HG03565 (cell line): ENCODE data around the gene CNDP2.
A peak's percentile ranks its signal among the peaks of the same experiment; 100 is the strongest.

Experiments used
- ATAC-seq: cut with Tn5 transposase; IDR thresholded peaks from one replicate; pipeline ENCODE4 v1.9.1; 2021; ENCODE audit warnings: mild to moderate bottlenecking, moderate library complexity; ENCODE audit not compliant: unreplicated experiment

Gene CNDP2

DNA sequence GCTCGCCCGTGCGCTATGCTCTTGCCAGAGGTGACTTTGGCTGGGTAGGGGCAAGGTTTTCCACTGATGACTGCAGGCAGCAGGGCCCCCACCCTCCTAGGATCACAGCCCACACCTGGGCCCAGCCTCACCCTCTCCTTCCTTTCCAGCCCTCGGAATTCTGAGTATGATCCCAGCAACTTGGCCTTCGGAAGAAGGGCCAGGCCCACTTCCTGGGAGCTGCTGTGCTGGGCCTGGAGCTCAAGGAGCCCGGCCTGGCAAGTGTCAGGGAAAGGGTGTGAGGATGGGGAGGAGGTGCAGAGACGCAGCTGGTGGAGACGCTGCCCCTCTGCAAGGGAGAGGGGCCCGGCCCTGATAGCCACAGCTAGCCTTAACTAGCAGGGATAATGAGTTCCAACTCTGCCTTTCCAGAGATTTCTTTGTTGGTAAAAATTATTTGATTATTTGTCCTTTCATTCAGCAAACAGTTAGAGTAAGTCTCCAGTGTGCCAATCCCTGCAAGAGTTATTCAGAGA is 36.4 kb downstream of the CNDP2 start:
- ATAC-seq: no peak

DNA sequence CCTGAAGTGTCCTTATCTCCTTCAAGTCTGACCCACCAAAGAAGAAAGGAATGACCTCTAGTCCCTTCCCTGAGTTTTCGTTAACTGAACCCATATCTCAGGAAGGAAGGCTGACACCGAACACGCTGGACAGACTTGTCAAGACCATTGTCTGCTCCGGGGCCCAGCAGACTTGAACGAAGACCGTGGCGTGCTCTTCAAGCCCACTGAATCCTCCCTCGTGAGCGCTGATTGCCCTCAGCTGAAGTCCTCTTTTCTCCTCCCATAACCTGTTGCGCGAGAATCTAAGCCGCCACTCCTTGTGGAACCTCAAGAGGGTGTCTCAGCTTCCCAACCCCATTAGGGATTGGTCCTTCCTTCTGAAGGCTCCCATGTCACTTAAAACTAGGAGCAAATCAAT is 37.5 kb downstream of the CNDP2 start:
- no peak for ATAC-seq

DNA sequence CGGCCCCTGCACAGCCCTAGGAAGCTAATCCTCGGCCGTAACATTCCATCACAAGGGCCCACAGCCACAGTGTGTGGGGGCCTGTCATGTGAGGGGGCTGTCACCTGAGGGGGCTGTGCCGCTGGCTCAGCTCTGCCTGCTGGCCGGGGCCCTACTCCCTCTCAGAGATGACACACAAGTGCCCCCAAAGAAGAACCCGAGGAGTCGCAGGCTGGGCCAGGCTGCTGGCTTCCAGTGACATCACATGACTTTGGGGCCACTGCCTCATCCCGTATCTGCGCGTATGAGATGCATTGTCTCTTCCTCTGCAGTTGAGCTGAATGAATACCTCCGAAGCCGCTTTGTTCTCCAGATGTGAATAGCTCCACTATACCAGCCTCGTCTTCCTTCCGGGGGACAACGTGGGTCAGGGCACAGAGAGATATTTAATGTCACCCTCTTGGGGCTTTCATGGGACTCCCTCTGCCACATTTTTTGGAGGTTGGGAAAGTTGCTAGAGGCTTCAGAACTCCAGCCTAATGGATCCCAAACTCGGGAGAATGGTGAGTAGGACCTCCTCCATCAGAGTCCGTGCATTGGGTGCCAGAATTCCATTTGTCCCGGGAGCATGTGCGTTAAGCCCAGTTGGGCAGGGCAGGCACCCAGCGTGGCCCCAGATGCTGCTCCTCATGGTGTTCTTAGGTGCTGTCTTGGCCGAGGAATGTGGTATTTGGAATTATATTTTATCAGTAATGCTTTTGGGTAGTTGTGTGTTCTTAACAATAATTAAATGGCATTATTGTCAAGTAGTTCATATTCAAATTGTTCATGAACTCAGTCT is 38.2 kb downstream of the CNDP2 start, which contains the start of gene CNDP1:
Gene CNDP1 (plus strand): TSS at position 351 of the 820 bp plus-strand sequence. CDS start 168 bp downstream, at position 519.
- no peak for ATAC-seq

DNA sequence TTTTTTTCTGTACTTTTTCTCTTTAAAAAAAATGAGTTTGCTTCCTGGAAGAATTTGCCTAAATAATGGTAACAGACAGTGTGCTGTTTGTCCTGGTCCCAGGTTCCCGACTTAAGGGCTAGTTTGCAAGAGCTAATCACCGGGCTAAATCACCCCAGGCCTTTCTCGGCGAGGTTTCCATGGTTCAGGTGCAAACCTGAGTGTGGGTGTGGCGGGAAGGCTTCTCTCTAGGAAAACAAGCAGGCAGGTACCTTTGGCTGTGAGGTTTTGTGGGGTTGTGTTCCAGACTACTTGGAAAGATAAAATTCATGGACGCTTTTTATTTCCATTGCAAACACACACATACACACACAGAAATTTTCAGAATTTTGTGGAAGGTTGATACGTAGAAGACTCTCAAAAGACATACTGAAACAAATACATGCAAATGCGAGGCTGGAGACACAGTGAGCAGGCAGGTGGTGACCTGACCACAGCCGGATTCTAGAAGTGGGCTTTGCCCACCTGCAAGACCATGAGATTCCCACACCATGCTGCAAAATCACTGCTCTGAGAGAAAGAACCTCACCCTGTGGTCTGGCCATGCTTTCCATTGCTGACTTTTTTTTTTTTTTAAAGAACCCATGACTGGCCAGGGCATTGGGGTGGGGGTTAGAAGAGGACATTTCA is 39.0 kb downstream of the CNDP2 start:
- ATAC-seq: no peak

DNA sequence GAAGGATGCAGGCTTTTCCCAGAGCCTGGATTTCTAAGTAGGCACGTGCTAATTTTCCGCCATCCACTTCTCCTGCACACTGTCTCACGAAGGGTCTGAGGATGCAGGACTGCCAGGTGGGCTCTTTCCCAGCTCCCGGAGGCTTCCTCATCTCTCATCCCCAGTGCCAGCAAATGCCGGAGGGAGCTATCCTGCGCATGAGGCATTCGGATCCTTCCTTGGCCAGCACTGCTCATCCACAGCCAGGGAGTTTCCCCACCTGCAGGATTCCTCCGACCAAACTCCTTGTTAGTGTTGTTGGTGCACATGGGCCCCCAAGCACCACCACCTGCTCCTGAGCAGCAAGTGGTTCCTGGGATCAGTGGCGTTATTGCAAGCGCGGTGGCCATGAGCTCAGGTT is 43.1 kb downstream of the CNDP2 start:
- no peak for ATAC-seq

DNA sequence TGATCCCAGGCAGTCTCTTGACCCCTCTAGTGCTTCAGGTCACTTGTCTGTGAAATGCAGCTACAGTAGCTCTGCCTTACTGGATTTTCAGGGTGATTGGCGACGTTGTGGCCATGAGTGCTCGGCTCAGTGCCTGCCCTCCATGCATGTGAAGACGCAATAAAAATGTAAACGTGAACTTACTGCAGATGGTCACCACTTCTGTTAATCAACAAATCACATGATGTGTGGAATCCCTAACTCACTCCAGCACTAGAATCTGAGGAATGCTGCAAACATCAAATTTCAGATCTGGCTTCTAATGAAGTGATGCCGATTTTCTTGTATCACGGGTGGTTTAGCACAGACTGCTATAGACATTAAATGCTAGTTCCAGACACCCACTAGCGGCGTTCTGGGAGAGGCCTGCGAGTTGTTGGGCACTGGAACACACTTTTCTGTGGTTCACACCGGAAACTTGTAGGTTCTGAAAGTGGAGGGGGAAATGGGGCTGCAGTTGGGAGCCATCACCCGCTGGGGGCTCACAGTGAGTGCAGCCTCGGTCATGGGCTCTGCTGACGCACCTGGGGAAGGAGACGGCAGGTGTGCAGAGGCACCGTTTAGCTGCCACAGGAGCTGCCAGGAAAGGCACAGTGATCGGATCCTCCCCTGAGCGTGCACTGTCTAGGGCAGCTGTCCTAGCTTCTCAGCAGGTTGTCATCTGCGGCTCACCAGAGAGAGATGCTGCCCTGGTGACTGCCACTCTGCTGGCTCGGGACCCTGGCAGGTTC is 44.7 kb downstream of the CNDP2 start:
- ATAC-seq: no peak

DNA sequence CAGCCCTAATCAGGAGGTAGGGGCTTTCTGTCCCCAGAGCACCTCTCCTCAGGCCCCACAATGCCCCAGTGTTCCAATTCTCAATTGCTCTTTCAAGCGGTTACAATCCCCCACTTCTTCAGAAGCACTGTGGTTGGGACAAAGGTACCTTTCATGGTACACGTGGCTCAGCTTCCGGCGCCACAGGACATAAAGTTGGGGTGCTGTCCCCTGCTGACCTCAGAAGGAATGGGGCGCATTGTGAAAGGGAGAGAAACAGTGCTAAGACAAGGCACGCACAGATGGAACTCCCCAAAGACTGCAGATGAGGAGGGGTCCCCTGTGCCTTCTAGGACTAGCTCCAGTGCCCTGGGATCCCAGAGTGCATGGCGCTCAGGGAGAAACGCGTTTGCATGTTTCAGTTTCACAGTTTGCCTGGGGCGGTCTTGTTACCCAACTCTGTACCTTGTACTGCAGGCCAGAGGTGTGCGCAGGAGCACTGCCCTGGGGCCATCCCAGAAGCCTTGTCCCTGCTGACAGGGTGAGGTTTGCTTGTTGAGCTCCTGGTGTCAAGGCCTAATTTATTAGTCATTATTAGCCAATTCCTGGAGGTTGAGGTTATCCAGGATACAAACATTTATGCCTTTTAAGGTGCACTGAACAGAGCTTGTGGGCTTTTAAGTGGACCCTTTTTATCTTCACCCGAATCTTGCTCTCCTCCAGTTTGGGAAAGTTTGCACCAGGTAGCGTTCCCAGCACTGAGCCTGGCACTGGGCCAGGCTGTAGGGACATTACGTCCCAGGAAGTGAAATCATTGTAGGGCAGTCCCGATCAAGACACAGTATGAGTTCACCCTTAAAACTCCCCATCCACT is 45.8 kb downstream of the CNDP2 start:
- ATAC-seq: no peak

DNA sequence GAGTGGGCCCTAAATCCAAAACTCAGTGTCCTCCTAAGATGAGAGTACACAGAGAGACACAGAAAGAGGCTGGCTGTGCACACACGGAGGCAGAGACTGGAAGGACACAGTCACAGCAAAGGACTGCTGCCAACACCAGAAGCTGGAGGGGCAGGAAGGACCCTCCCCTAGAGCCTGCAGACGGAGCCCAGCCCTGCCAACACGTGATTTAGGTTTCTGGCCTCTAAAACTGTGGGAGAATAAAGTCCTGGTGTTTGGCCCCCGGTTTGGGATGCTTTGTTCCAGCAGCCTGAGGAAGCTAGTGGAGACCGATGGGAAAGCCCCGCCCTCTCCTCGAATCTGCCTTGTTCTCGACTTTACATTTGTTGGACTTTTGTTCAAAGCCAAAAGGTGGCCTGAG is 48.7 kb downstream of the CNDP2 start:
- ATAC-seq: no peak

DNA sequence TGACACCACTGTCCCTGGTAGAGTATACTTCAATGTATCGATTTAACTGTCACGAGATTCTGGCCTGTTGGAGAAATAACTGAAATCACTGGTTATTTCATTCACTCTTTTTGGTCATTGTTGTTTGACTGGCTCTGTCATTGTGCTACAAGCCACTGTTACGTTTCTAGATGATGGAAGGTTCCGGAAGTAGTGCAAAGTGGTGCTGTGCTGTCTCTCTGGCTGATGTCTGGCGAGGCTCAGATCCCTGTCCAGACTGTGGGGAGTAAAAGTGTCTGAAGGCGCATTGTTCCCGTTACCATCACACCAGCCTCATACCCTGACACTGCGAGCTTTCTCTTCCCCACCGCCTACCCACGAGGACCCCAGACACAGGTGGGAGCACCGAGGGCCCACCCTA is 49.8 kb downstream of the CNDP2 start:
- ATAC-seq: no peak

DNA sequence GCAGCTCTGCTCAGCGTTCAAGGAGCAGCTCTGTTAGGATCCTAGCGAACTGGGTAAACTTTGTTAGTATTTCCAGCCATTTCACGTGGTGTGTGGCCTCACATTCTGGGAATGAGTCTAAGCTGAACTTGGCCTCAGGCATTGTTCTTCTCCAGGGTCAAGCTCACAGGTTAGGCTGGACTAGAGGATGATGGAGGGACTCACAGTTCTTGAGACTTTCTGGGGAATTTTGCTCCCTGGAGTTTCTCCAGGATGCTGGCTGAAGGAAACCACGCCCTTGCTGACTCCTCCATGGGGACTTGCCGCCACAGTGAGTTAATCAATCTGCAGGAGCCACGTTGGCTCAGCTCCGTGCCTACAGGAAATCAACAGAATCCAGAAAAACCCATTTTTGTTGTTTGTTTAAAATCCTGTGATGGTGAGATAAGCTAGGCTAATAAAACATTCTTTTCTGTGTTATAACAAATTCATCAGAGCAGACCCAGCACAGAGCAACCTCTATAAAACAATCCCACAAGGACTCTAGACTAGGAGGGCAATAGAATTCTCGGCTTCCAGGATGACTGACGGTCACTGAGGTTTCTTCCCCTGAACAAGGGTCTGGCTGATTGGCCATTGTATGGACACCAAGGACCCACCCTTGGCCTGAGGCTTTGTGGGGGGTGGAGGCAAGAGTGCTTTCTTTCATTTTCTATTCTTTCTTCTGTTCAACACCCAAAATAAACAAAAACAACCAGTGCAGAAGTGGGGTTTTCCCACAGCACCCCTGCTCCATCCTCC is 50.8 kb downstream of the CNDP2 start:
- ATAC-seq: no peak

DNA sequence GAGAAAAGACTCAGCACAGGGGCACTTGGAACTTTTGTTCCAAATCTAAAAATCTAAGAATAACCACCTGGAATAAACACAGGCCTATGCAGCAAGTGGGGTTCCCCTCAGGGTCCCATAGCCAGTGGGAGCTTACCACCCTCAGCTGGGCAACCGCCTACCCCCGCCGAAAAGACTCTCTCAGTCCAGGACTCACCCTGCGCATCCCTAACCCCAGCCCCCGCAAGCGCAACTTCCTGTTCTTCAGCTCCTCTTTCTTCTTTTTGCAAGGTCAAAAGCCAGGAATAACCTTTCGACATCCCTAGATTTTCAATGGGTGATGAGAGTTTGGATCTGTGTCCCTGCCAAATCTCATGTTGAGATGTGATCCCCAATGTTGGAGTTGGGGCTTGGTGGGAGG is 51.7 kb downstream of the CNDP2 start:
- ATAC-seq: no peak

DNA sequence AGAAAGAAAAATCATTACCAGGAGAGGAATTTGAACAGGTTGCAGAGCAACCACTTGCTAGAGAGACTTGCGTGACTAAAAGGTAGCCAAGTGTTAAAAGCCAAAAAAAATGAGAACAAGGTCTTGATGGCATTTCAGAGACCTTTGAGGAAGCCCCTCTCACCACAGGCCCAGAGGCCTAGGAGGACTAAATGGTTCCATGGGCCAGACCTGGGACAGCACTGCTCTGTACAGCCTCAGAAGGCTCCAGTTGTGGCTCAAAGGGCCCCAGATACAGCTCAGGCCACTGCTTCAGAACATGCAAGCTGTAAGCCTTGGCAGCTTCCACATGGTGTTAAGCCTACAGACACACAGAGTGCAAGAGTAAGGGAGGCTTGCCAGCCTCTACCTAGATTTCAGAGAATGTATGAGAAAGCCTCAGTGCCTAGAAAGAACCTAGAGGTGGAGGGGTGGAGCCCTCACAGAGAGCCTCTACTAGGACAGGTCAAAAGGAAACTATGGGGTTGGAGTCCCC is 53.5 kb downstream of the CNDP2 start:
- no peak for ATAC-seq

DNA sequence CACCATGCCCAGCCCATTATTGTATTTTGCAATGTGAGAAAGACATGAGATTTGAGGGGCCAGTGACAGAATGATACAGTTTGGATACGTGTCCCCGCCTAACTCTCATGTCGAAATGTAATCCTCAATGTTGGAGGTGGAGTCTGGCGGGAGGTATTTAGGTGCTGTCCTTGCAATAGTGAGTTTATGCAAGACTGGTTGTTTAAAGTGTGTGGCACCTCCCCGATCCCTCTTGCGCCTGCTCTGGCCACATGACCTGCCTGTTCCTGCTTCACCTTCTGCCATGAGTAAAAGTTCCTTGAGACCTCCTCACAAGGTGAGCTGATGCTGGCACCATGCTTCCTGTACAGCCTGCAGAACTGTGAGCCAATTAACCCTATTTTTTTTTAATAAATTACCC is 54.7 kb downstream of the CNDP2 start:
- ATAC-seq: no peak

DNA sequence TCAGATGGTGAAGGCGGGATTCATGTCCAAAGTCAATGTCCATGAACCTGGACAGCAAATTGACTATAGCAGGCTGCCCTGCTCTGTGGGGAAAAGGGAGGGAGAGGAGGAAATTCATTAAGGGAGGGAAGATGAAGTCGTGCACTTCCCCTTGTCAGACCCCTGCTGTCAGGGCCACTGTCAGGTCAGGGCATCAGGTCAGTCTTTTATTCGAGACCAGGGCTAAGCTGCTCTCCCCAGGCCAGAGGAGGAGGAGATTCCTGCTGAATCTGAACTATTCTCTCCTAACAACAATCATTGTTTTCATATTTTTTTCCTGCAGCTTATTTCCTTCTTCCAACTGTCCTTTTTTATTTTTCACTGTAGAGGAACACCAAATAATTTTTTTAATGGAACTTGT is 55.3 kb downstream of the CNDP2 start:
- no peak for ATAC-seq

DNA sequence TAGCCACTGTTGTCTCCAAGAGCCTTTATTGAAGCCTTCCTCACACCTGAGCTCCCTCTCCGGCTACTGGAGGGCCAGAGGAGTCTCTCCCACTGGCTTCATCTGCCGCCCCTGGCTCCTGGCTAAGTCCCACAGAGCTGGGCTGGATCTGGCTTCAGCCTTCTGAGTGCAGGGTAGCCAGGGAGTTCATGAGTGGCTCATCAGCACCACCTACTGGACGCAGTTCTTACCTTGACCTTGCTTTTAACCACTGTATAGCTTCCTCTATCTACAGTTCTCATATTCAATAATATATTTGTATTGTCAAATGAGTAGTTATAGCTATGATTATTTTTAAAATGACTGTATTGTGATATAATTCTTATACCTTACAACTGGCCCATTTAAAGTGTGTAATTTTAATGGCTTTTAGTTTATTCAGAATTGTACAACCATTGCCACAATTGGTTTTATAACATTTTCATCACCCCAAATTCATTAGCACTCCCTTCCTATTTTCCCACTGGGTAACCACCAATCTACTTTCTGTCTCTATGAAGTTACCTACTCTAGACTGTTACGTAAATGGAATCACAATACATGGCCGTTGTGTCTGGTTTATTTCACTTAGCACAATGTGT is 55.9 kb downstream of the CNDP2 start:
- ATAC-seq: peak; percentile 99

DNA sequence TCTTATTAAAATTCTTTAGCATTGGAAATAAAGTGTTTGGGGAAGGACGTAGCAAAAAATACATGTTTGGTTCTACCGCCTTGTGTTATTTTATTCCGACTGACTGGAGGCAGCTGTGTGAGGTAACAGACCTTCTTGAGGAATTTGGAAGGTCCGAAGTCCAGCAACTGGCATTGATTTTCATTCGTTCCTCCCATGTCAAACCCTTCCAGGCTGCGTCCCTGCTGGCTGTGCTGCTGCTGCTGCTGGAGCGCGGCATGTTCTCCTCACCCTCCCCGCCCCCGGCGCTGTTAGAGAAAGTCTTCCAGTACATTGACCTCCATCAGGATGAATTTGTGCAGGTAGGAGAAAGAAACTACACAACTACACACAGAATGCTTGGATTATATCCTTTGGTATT is 60.0 kb downstream of the CNDP2 start:
- ATAC-seq: no peak

DNA sequence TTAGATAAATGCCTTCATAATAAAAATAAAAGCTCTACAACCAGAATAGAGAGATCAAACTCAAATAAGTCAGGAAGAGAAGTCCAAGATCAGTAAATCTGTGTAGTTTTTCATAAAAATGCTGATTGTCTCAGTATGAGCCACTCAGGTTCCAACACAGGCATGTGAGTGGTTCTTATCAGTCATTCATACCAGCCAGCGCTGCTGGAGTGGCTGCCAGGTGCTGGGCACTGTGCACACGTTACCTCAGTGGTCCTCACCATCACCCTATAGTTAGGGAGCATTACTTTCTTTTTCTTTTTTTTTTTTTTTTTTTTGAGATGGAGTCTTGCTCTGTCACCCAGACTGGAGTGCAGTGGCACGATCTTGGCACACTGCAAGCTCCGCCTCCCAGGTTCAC is 61.9 kb downstream of the CNDP2 start:
- ATAC-seq: no peak

DNA sequence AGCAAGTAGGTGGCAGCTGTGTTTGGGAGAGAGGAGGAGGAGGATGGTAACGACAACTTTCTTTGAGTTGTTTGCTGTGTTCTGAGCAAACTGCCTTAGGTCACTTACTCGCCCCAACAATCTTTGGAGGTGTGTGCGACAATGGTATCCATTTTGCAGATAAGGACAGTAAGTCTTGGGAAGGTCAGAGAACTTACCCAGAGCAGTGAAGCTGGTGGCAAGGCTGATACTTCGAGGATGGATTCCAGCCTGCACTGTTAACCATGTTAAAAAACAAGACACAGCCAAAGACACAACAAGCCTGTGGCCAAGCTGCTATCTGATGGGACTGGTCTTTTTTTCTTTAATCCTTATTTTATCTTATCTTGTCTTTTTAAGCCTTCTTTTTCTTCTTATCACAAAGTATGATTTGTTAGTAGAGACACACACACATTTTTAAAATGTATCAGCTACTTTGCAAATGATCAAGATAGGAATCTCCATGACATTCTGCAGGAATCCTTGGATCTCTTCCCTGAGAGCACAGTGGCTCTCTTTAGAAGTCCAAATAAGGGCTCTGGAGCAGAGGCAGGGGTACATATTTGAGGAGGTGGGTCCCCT is 66.1 kb downstream of the CNDP2 start:
- ATAC-seq: no peak

DNA sequence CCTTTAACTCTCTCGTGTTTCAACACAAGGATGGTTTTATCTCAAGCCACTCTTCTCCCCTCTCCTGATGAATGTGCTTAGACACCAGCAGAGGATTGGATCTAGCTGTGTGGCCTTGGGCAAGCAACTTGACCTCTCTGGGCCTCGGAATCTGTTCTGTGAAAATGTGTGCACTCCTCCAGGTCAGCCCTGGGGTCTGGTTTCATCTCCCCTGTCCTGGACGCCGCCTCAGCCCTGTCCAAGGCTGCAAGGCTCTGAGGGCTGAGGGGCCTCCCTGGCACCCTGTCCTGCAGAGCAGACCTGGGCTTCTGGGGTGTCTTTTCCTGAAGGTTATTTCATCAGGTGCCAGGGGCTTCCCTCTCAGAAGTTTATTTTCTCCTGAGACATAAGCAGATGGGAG is 66.6 kb downstream of the CNDP2 start:
- no peak for ATAC-seq
